NCI-H510A (cell line): Measurements from ENCODE around the gene TRIP10.
"Not testable (repeated sequence)": the region's sequence is repeated elsewhere in the genome, so short reads cannot be mapped to it uniquely, and the experiment has no call there.

Experiments
- DNase-seq: peaks from one replicate; lab custom pipeline; 2025; lab: John Stamatoyannopoulos, UW

TRIP10 gene

DNA sequence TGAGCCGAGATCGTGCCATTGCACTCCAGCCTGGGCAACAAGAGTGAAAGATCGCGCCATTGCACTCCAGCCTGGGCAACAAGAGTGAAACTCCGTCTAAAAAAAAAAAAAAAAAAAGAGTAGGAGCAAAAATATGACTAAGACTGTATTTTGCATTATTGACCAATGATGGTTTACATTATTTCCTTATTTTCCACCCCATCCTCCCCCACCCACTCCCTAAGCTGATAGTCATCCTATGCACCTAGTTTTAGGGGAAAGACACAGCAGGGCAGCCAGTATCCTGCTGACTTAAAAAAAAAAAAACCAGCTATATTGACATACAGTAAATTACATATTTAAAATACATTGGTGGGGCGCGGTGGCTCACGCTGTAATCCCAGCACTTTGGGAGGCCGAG, 58.2 kb downstream of the TRIP10 start:
- no peak for DNase-seq

DNA sequence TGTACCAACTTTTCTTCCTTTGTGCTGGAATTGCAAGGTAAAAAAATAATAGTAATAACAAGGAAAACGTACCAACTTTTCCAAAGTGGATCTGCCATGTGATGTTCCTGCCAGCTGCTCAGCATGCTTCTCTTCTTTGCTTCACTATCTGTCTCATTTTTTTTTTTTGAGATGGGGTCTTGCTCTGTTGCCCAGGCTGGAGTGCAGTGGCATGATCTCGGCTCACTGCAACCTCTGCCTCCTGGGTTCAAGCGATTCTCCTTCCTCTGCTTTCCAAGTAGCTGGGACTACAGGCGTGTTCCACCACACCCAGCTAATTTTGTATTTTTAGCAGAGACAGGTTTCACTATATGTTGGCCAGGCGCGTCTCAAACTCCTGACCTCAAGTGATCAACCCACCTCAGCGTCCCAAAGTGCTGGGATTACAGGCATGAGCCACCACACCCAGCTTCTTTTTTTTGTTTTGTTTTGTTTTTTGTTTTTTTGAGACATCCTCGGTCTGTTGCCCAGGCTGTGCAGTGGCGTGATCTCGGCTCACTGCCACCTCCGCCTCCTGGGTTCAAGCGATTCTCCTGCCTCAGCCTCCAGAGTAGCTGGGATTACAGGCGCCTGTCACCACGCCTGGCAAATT, 60.8 kb downstream of the TRIP10 start:
- not testable (repeated sequence) for DNase-seq

DNA sequence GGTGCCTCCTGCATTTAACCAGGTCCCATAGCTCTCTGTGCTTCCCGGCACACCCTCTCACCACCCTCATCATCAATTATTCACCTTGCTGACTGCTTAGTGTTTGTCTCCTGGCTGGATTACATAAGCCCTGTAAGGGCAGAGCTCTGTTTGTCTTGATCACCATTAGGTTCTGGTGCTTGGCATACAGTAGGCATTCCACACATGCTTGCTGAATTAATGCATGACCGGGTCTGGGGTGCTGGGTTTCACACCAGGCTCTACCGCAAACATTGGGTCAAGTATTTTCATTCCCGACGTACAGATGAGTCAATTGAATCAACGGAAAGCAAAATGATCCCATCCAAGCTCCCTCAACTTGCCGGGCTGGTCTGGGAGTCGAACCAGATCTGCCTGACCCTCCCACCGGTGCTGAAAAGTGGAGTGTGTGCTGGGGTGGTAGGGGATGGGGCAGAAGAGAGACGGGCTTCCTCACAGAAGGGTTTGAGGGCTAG, 61.6 kb downstream of the TRIP10 start:
- DNase-seq = no peak
